Epithelial cell of proximal tubule (primary cell): Measurements from ENCODE around the gene NHSL2. TPM values are rescaled to one million over a fixed set of nuclear protein-coding genes. Genes with fewer than 3 reads are reported as not detected.

Experiments
- DNase-seq: peaks from one replicate; pipeline ENCODE4 v3.0.0-alpha.2; 2011; ENCODE audit warnings: low read depth
- H3K4me3 ChIP-seq: 2 replicates; pipeline ENCODE4 v1.5.1; 2011; ENCODE audit warnings: low read depth, mild to moderate bottlenecking, low read length
- total RNA-seq: library from RNA; depleted of rRNA; stranded (reverse); fragments of >200 nt; gene quantifications from 2 replicates; pipeline ENCODE4 v1.2.3, GENCODE V29; 2015
- TF ChIP-seq, protein P1 (sequence below): conservative IDR thresholded peaks from 2 replicates; pipeline ENCODE4 v1.5.1; 2012; ENCODE audit warnings: low read depth, mild to moderate bottlenecking, low read length

Gene NHSL2
- total RNA-seq, 1 donor from 2014 or later: 1.0 TPM

DNA sequence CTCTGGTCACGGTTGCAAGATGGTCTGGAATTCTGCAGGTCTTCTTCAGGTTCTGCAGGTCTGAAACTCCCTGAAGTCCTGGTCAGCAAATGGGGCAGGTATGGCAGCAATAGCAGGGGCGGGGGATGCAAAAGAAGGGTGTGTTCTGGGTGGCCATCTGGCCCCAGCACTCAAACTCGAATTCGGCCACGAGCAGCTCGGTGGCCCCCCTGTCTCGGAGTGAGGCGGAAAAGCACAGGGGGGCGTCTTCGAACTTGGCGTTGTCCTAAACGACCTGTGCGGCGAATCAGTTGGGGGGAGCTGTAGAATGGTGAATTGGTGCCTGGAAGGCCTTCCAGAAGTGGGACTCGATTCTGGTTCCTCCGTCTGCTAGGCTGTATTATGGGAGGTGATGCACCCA, 219.0 kb downstream of the NHSL2 start:
- TF ChIP-seq, protein P1, sequence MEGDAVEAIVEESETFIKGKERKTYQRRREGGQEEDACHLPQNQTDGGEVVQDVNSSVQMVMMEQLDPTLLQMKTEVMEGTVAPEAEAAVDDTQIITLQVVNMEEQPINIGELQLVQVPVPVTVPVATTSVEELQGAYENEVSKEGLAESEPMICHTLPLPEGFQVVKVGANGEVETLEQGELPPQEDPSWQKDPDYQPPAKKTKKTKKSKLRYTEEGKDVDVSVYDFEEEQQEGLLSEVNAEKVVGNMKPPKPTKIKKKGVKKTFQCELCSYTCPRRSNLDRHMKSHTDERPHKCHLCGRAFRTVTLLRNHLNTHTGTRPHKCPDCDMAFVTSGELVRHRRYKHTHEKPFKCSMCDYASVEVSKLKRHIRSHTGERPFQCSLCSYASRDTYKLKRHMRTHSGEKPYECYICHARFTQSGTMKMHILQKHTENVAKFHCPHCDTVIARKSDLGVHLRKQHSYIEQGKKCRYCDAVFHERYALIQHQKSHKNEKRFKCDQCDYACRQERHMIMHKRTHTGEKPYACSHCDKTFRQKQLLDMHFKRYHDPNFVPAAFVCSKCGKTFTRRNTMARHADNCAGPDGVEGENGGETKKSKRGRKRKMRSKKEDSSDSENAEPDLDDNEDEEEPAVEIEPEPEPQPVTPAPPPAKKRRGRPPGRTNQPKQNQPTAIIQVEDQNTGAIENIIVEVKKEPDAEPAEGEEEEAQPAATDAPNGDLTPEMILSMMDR: no peak
- no peak overlapping the region for H3K4me3 ChIP-seq
- no peak for DNase-seq

DNA sequence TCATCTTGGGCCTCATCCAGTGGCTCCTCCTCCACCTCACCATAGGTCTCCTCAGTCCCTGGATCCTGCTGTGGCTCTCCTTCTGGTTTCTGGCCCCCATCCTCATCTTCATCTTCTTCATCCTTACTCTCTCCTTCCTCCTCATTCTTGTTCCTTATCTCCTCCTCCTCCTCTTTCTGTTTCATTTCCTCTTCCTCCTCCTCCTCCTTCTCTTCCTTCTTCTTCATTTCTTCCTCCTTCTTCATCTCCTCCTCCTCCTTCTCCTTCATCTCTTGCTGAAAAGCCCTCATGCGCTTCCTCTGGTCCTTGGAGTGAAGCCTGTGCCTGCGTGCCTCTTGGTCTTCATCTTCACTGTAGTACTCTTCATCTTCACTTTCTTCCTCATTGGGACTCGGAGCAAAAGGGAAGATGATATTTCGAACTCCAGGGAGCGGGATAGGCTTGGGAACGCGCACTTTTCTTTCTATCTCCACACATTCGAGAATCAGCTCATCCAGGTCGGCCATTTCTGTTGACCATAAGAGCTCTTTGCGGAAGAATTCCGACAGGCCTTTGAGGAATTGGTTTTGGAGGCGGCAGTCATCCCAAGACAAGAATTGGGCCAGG, 219.6 kb downstream of the NHSL2 start:
- no peak for DNase-seq
- TF ChIP-seq, protein P1: no peak
- no peak overlapping the region for H3K4me3 ChIP-seq

DNA sequence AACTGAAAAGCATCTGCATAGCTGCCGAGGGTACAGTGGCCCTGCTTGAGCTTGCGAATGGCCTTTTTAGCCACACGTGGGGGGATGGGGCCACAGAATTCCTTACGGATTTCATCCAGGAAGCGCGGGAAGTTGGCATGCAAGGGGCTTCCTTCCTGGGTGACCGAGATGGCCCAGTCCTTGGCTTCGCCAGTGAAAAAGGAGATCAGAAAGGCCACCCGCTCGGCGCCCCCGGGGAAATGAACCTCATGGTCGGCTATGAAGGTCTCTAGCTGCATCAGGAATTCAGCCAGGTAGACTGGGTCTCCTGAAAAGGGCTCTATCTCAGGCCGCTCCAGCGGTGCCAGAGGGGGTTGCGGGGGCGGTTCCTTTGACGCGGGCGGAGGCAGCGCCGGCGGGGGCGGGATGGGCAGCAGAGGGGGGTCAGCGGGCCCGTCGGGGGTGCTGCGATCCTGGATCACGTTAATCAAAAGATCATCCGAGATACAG, 220.2 kb downstream of the NHSL2 start:
- H3K4me3 ChIP-seq: peak overlapping the region; percentile 43
- DNase-seq: no peak
- TF ChIP-seq, protein P1: no peak

DNA sequence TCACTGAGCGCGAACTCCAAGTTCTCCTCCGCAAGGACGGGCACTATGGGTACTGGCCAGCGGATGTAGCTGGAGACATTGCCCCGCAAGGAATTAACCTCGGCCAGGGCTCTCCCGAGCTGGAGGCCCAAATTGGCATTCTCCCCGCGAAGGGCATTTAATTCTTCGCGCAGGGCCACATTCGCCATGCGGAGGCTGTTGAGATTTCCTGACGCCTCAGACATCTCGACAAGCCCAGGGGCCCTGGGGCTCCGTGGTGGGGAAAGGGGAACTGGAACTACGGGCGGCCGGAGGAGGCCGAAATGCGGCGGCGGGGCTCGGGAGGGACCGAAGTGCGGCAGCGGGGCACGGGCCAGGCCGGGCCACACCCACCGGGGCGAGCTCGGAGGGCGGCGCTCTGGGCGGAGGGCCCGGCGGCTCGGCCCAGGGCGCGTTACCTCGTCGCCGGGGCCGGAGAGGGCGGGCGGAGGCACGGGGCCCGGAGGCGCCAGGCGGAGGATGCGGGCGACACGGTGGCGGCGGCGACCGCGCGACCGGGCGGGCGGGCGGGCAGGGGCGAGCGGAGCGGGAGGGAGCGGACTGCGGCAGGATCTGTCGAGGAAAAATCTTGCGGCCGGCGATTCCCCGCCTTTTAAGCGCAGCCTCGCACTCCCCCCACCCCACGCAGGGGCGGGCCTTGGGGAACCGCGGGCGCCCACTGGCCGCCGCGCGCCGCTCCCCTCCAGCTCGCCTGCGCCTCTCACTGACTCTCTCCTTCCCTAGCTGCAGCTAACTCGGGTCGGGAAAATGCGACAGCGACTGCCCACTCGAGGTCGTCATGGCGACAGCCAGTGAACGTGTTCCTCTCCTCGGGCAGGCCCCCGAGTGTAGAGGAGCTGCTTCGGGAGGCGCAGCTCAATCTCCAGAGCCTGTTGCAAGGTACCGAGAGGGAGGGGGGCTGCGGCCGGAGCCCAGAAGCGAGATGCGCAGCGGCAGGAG, 221.0 kb downstream of the NHSL2 start, which contains the start of gene RTL5:
Gene RTL5 (minus strand): TSS at position 599 of the 978 bp plus-strand sequence.
- no peak for DNase-seq
- TF ChIP-seq, protein P1: no peak
- H3K4me3 ChIP-seq: peak within 1 kb of the TSS; percentile 43

DNA sequence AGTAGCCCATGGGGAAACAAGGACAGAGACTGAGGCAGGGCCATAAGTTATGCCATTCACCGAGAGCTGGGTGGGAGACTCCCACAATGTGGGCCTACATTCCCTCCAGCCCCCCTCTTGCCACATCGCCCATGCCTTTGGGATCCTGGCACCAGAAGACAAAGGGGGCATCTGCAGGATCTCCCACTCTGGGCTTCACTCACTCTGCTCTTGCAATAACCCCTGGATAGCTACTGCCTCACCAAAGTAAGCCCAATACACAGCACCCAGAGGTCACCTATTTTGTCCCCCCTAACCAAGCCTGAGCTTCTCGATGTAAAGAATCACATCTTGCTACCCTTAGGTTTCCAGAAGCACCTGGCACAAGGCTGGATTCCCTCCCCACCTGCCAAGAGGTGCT, 221.8 kb downstream of the NHSL2 start:
- no peak for DNase-seq

DNA sequence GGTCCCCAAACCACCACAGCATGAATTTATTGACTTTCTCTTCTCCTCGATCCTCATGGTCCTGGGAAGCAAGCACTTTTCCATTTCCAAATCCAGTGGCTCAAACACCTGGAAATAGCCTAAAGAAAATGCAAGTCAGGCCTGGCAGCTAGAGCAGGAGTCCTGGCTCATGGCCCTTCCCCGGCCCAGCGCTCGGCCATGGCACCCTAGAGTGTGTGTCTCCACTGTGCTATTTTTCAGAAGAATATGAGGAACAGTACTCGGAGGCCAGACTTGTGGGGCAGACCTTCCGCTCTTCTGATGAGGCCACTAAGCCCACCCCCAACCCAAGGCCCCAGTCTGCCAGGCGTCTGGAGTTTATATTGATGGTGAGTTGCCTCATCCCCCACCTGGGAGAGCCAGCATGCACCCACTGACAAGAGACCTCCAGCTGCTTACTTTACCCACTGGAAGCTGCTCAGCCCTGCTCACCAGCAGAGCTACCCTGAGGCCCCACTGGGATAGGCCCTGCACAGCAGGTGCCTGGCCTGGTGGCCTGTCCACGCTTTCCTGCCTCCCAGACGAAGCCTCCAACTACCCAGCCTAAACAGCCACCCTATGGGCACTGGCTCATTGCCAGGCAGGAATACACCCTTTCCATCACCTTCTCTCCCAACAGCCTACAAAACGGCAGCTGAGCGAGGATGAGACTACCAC, 223.4 kb downstream of the NHSL2 start:
- TF ChIP-seq, protein P1: no peak
- no peak for DNase-seq
- H3K4me3 ChIP-seq: no peak overlapping the region

More for the DNA sequence above, 221.8 kb downstream of the NHSL2 start:
- H3K4me3 ChIP-seq: no peak overlapping the region
- TF ChIP-seq, protein P1: no peak
